K562 treated with DMSO at 1 percent for 24 hours (cell line): ENCODE data around the gene HECA. TPM values are rescaled to one million over a fixed set of nuclear protein-coding genes. Genes with fewer than 3 reads are reported as not detected.

Experiments
- total RNA-seq: library from RNA; unstranded; fragments of 300-600 nt; gene quantifications from 2 replicates; pipeline ENCODE4 v1.2.3, GENCODE V29; 2022; ENCODE audit warnings: low read depth; ENCODE audit not compliant: insufficient read depth

HECA gene
- total RNA-seq: 3.0 and 3.8 TPM in 2 replicates

GRCh38 chr6:139134817-139135577, at the start of gene HECA:
TSS of gene HECA (plus strand) at chr6:139135080. CDS start at chr6:139135397, 317 bp downstream.

Other genes with a start within 250 kb of the HECA start
- 31.3 and 33.3 TPM in 2 replicates for gene REPS1, start 146.8 kb upstream of the HECA start, total RNA-seq
- gene ABRACL, start 106.3 kb upstream of the HECA start, total RNA-seq: 1.5 TPM in 2 replicates
- not detected in 2 replicates for gene TXLNB, start 156.9 kb downstream of the HECA start, total RNA-seq
- gene CITED2, start 239.6 kb downstream of the HECA start, total RNA-seq: 33.0 and 35.0 TPM in 2 replicates